Mesothelial cell of epicardium (in vitro differentiated cells): ENCODE results near the gene KCNJ18. TPM values are rescaled to one million over a fixed set of nuclear protein-coding genes. Genes with fewer than 3 reads are reported as not detected.
"Not testable (repeated sequence)": the region's sequence is repeated elsewhere in the genome, so short reads cannot be mapped to it uniquely, and the experiment has no call there.

ENCODE experiments used
- DNase-seq, 2 experiments: peaks; one replicate each; pipeline ENCODE4 v3.0.0; 2021; ENCODE audit warnings: low spot score in 2 of 2; ENCODE audit not compliant: unreplicated experiment in 2 of 2
- H3K27ac Mint-ChIP-seq: 2 replicates; pipeline ENCODE4 v1.8.0; 2021; ENCODE audit warnings: mixed read lengths
- H3K27me3 Mint-ChIP-seq: 2 replicates; pipeline ENCODE4 v1.8.0; 2021; ENCODE audit warnings: low read depth, mixed read lengths
- H3K36me3 Mint-ChIP-seq: 2 replicates; pipeline ENCODE4 v1.8.0; 2021; ENCODE audit warnings: mixed read lengths
- H3K4me1 Mint-ChIP-seq: 2 replicates; pipeline ENCODE4 v1.8.0; 2021; ENCODE audit warnings: mixed read lengths
- H3K4me3 Mint-ChIP-seq: 2 replicates; pipeline ENCODE4 v1.8.0; 2021; ENCODE audit warnings: mild to moderate bottlenecking, moderate library complexity, mixed read lengths
- H3K9me3 Mint-ChIP-seq: 2 replicates; pipeline ENCODE4 v1.8.0; 2021; ENCODE audit warnings: mixed read lengths
- CTCF ChIP-seq: fragments of 200-600 bp; sonication (generic); IDR thresholded peaks from one replicate; pipeline ENCODE4 v1.5.0; 2021; ENCODE audit warnings: antibody characterized with exemption; ENCODE audit not compliant: unreplicated experiment
- total RNA-seq: library from RNA; stranded (reverse); gene quantifications from 3 replicates; pipeline ENCODE4 v1.2.1, GENCODE V29; 2021

The KCNJ18 gene
- total RNA-seq, 1 donor from 2014 or later, result not detected

DNA sequence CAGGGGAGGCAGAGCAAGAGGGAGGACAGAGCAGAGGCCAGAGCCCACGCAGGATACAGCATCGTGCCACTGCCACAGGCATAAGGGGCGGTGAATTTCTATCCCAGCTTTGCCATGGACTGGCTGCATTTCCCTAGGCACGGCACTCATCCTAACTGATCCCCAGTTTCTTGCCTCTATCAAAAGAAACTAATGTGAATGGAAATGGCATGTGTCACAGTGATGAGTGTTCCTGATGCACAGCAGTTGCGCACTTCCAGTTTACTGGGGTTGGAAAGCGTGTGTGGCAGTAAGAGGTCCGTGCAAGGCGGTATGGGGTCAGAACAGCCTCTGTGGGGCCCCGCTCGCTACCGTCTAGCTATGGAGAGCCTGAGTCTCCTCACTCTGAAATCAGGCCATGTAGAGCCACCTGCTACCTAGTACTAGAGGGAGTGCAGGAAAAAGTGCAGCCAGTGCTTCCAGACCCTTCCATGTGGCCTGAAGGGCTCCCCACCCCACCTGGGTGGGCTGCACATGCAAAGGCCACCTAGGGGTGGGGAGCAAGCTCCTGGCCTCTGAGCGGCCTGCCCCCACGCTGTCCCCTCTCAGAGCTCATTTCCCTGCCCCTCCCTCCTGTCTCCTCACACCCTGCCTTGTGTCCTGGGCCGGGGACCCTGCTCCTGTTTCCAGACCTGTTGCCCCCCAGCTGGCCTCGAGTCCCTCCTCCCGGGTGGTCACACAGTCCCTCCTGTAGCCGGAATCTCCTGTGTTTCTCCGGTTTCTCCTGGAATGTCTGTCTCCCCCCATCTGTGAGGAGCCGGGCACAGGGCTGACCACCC, 5.0 kb upstream of the KCNJ18 start:
- no peaks in the 10 kb centered on the region for H3K4me1 Mint-ChIP-seq
- H3K27me3 Mint-ChIP-seq, result no peaks in the 10 kb centered on the region
- H3K9me3 Mint-ChIP-seq, result peaks cover 30% of the 10 kb centered on the region
- no peak overlapping the region for H3K4me3 Mint-ChIP-seq
- no peak overlapping the region for H3K27ac Mint-ChIP-seq
- TF ChIP-seq CTCF, result no peak
- H3K36me3 Mint-ChIP-seq, result peaks cover 2% of the 10 kb centered on the region
- no peak for DNase-seq

DNA sequence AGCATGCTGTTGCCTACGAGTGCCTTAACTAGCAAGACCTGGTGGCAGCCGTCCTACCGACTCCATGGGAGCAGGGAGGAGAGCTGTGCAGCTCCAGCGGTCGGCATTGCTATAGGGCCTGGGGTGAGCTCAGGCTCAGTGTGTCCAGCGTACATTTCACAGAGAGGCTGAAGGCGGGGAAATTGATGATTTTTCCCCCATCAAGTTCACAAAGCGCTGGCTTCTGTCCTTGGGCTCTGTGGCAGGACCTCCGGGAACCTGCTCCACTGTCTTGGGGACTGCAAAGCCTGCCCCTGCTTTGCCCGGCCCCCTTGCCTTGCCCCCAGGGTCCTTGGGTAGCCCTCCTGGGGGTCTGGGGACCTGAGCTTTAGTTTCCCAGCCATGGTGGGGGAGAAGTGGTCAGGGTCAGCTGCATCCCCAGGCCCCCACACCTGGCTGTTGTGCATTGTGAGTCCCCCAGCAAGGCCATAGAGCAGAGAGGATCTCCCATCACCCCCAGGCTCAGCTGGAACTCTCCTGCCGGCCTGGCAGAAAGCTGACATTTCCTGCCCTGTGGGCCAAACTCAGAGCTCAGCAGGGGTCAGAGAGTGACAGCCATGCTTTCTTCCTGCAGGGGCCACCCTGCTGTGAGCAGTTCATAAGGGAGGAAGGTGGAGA, 3.9 kb upstream of the KCNJ18 start:
- peaks cover 30% of the 10 kb centered on the region for H3K9me3 Mint-ChIP-seq
- H3K4me3 Mint-ChIP-seq, result no peak overlapping the region
- peaks cover 2% of the 10 kb centered on the region for H3K36me3 Mint-ChIP-seq
- H3K4me1 Mint-ChIP-seq, result no peaks in the 10 kb centered on the region
- no peaks in the 10 kb centered on the region for H3K27me3 Mint-ChIP-seq
- no peak for DNase-seq
- H3K27ac Mint-ChIP-seq, result no peak overlapping the region
- TF ChIP-seq CTCF, result no peak

- Mint-ChIP-seq H3K36me3 (peaks cover 2% of the 10 kb centered on the region), H3K27me3 (no peaks in the 10 kb centered on the region), H3K9me3 (peaks cover 32% of the 10 kb centered on the region), H3K4me1 (no peaks in the 10 kb centered on the region), H3K27ac (no peak overlapping the region), H3K4me3 (no peak overlapping the region)
- DNase-seq, result no peak
- no peak for TF ChIP-seq CTCF
These were observed 2.7 kb upstream of the KCNJ18 start for GRCh38 chr17:21689604-21690003.

DNA sequence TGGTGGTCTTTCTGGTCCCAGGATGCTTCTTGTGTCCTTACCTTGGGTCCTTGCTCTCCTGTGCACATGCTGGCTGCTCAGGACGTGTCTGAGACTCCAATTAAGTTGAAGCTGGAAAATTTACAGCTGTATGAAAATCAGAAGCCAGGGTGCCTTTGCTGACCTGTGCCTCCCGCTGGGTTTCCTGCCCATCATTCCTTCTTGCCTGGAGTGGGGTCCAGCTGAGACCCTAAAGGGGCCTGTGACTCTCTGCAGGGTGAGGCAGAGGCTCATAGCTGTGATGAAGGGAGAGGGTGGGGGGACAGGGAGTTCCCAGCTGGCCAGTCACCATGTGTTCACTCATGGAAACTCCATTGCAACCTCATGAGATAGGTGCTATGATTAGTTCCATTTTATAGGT, 1.5 kb upstream of the KCNJ18 start:
- H3K9me3 Mint-ChIP-seq, result peaks cover 43% of the 10 kb centered on the region
- not testable (repeated sequence) for H3K27me3 Mint-ChIP-seq, H3K4me3 Mint-ChIP-seq, H3K36me3 Mint-ChIP-seq, H3K27ac Mint-ChIP-seq, DNase-seq, H3K4me1 Mint-ChIP-seq

- not testable (repeated sequence) for H3K36me3 Mint-ChIP-seq, H3K27me3 Mint-ChIP-seq, H3K4me1 Mint-ChIP-seq, H3K4me3 Mint-ChIP-seq, DNase-seq, H3K27ac Mint-ChIP-seq
- peaks cover 40% of the 10 kb centered on the region for H3K9me3 Mint-ChIP-seq
These were observed 842 bp upstream of the KCNJ18 start for GRCh38 chr17:21691481-21691880.

GRCh38 chr17:21692704-21693065, 362 bp downstream of the KCNJ18 start:
- not testable (repeated sequence) for H3K36me3 Mint-ChIP-seq, H3K27ac Mint-ChIP-seq, H3K4me1 Mint-ChIP-seq, DNase-seq, H3K27me3 Mint-ChIP-seq, H3K4me3 Mint-ChIP-seq
- H3K9me3 Mint-ChIP-seq, result peaks cover 41% of the 10 kb centered on the region

DNA sequence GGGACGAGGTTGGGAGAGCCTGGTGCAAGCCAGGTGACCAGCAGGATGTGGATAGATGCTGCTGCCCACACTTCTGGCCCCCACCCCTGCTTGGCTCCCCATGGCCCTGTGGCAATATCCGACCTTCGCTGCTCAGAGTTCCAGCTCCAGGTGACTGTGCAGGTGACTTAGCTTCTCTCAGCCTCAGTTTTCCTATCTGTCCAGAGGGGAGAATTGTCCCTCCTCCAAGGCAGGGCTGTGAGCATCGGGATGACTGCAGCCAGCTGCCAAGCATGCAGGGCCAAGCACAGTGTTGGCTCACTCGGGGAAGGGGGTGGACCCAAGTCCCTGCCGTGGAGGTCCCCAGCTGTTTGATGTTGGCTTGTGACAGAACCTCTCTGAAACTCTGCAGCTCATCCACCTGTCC, 1.1 kb downstream of the KCNJ18 start:
- not testable (repeated sequence) for H3K36me3 Mint-ChIP-seq, DNase-seq, H3K27ac Mint-ChIP-seq, H3K4me1 Mint-ChIP-seq, H3K27me3 Mint-ChIP-seq, H3K4me3 Mint-ChIP-seq
- peaks cover 39% of the 10 kb centered on the region for H3K9me3 Mint-ChIP-seq

- peaks cover 39% of the 10 kb centered on the region for H3K9me3 Mint-ChIP-seq
- not testable (repeated sequence) for H3K4me1 Mint-ChIP-seq, H3K27me3 Mint-ChIP-seq, H3K4me3 Mint-ChIP-seq, H3K36me3 Mint-ChIP-seq, DNase-seq, H3K27ac Mint-ChIP-seq
These were observed 1.6 kb downstream of the KCNJ18 start for GRCh38 chr17:21693937-21694336.

- not testable (repeated sequence) for H3K36me3 Mint-ChIP-seq, DNase-seq, H3K27ac Mint-ChIP-seq, H3K4me1 Mint-ChIP-seq, H3K4me3 Mint-ChIP-seq, H3K27me3 Mint-ChIP-seq
- H3K9me3 Mint-ChIP-seq, result peaks cover 27% of the 10 kb centered on the region
These were observed 3.9 kb downstream of the KCNJ18 start for GRCh38 chr17:21696227-21696626.

- H3K27ac Mint-ChIP-seq, H3K36me3 Mint-ChIP-seq, DNase-seq, H3K27me3 Mint-ChIP-seq, H3K4me3 Mint-ChIP-seq, H3K4me1 Mint-ChIP-seq: not testable (repeated sequence)
- H3K9me3 Mint-ChIP-seq, result peaks cover 24% of the 10 kb centered on the region
These were observed 4.7 kb downstream of the KCNJ18 start for GRCh38 chr17:21696842-21697507.

DNA sequence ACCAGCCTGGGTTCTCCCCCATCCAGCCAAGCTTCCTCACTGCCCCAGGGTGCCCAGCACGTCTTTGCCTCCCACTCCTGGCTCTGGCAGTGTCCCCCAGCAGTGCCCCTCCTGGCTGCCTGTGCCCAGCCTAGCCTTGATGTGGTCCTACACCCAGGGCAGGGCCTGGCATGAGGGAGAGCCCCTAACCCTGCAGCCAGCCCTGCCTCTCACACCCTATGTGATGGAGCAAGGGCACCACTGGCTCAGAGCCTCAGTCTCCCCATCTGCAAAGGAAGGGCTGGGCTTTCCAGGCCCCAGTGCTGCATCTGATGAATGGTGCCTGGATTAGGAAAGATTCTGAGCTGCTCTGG, 5.2 kb downstream of the KCNJ18 start:
- DNase-seq, H3K27me3 Mint-ChIP-seq, H3K27ac Mint-ChIP-seq, H3K4me1 Mint-ChIP-seq, H3K36me3 Mint-ChIP-seq, H3K4me3 Mint-ChIP-seq: not testable (repeated sequence)
- H3K9me3 Mint-ChIP-seq, result peaks cover 24% of the 10 kb centered on the region
